Mammary epithelial cell (primary cell): Measurements from ENCODE around the gene HOMER2.

Source experiments
- EZH2 ChIP-seq: IDR thresholded peaks from 2 replicates; pipeline ENCODE4 v1.6.1; 2012; ENCODE audit warnings: low read length, inconsistent platforms, borderline replicate concordance
- TF ChIP-seq, protein P1 (sequence below), 2 donors: IDR thresholded peaks in 1 of 2; conservative IDR thresholded peaks in 1 of 2; 2 replicates each; pipeline ENCODE4 v1.5.1; 2011 to 2012; ENCODE audit warnings: inconsistent platforms in 2 of 2, low read length in 2 of 2, mild to moderate bottlenecking in 2 of 2, control low read depth in 1 of 2, low read depth in 1 of 2; ENCODE audit not compliant: insufficient read depth in 1 of 2; ENCODE audit errors: extremely low read depth in 1 of 2

DNA sequence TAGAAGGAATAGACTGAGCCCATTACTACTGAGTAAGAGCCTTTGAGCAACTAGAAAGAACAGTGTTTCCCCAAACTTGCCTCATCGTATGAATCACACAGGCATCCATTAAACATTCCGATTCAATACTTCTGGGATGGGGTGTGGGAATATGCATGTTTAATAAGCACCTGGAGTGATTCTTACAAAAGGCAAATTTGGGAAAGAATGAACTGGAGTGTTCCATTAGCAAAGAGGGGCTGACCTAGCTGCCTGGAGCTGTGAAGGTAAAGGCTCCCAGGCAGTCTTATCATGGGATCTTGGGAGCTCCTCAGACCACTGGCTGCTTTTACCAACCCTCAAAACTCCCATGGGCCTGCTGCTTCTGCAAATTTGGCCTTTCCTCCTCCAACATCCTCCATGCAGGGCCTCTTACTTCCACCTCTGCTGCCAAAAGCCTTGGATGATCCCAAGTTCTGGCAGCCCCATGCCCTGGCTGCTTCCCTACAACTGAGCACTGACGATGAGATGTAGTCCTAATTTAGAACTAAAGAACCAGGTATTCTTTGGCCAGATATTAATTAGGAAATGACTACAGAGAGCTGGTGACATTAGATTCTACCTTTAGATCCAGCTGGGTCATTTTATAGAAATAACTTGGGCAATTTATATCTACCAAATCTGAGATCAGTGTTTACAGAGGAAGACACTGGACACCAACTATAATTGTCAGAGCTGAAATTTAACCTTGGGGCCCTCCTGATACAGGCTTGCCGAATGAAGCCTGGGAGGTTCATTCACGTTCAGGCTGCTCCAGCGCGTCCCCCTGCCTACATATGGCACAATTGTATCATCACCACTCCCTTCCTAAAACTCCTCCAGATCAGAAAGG is 11.2 kb upstream of the HOMER2 start:
- TF ChIP-seq EZH2 = no peak
- TF ChIP-seq, protein P1, sequence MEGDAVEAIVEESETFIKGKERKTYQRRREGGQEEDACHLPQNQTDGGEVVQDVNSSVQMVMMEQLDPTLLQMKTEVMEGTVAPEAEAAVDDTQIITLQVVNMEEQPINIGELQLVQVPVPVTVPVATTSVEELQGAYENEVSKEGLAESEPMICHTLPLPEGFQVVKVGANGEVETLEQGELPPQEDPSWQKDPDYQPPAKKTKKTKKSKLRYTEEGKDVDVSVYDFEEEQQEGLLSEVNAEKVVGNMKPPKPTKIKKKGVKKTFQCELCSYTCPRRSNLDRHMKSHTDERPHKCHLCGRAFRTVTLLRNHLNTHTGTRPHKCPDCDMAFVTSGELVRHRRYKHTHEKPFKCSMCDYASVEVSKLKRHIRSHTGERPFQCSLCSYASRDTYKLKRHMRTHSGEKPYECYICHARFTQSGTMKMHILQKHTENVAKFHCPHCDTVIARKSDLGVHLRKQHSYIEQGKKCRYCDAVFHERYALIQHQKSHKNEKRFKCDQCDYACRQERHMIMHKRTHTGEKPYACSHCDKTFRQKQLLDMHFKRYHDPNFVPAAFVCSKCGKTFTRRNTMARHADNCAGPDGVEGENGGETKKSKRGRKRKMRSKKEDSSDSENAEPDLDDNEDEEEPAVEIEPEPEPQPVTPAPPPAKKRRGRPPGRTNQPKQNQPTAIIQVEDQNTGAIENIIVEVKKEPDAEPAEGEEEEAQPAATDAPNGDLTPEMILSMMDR (conservative IDR thresholded peaks at IDR 0.05 in 1 of 2, IDR thresholded peaks at IDR 0.05 in 1 of 2; ENCODE audit: extremely low read depth in 1 of 2, insufficient read depth in 1 of 2, low read depth in 1 of 2, low read length in 2 of 2) = no peak
